HEK293 (cell line): ENCODE results near the gene ZNF775.

ENCODE experiments used
- ZBTB1 ChIP-seq: fragments of 450-650 bp; formaldehyde crosslinking; IDR thresholded peaks from 2 replicates; pipeline ENCODE4 v1.5.1; 2016; ENCODE audit warnings: missing biosample characterization, missing genetic modification characterization
- ZNF311 ChIP-seq: fragments of 450-650 bp; formaldehyde crosslinking; IDR thresholded peaks from 2 replicates; pipeline ENCODE4 v1.5.1; 2017; ENCODE audit warnings: missing biosample characterization, missing genetic modification characterization, borderline replicate concordance
- ZNF350 ChIP-seq: fragments of 450-650 bp; formaldehyde crosslinking; IDR thresholded peaks from 2 replicates; pipeline ENCODE4 v1.5.0; 2017; ENCODE audit warnings: missing biosample characterization, mild to moderate bottlenecking, missing genetic modification characterization
- TF ChIP-seq, protein P1 (sequence below): fragments of 450-650 bp; formaldehyde crosslinking; IDR thresholded peaks from 2 replicates; pipeline ENCODE4 v1.5.1; 2016; ENCODE audit warnings: missing biosample characterization, missing genetic modification characterization
- TF ChIP-seq, protein P2 (sequence below): fragments of 450-650 bp; formaldehyde crosslinking; optimal IDR thresholded peaks from 2 replicates; pipeline ENCODE3; 2016; ENCODE audit warnings: missing biosample characterization, mild to moderate bottlenecking, missing genetic modification characterization

DNA sequence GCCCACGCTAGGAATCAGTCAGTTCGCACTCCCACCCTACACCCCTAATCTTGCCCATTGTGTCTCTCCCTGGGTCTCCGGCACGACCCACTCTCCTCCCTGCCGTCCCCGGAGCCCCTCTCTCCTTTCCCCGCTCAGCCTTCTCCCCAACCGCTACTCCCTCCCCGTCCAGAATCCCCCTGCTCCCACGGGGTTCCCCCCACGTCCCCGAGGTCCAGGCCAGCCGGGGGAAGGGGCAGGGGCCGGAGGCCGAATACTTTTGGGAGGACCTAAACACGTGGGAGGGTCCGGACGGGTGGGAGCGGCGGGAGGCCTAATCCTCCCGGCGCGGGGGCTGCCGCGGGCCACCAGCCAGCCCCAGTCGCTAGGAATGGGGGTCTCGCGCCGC is 38.3 kb upstream of the ZNF775 start:
- TF ChIP-seq, protein P1, sequence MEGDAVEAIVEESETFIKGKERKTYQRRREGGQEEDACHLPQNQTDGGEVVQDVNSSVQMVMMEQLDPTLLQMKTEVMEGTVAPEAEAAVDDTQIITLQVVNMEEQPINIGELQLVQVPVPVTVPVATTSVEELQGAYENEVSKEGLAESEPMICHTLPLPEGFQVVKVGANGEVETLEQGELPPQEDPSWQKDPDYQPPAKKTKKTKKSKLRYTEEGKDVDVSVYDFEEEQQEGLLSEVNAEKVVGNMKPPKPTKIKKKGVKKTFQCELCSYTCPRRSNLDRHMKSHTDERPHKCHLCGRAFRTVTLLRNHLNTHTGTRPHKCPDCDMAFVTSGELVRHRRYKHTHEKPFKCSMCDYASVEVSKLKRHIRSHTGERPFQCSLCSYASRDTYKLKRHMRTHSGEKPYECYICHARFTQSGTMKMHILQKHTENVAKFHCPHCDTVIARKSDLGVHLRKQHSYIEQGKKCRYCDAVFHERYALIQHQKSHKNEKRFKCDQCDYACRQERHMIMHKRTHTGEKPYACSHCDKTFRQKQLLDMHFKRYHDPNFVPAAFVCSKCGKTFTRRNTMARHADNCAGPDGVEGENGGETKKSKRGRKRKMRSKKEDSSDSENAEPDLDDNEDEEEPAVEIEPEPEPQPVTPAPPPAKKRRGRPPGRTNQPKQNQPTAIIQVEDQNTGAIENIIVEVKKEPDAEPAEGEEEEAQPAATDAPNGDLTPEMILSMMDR (tag by site-specific recombination) = no peak
- TF ChIP-seq ZBTB1 (tag by site-specific recombination) = no peak
- TF ChIP-seq, protein P2, sequence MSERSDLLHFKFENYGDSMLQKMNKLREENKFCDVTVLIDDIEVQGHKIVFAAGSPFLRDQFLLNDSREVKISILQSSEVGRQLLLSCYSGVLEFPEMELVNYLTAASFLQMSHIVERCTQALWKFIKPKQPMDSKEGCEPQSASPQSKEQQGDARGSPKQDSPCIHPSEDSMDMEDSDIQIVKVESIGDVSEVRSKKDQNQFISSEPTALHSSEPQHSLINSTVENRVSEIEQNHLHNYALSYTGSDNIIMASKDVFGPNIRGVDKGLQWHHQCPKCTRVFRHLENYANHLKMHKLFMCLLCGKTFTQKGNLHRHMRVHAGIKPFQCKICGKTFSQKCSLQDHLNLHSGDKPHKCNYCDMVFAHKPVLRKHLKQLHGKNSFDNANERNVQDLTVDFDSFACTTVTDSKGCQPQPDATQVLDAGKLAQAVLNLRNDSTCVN (tag by site-specific recombination) = no peak
- no peak for TF ChIP-seq ZNF350
- no peak for TF ChIP-seq ZNF311 (tag by site-specific recombination)
